Stimulated activated CD4-positive, alpha-beta T cell treated with anti-CD3 and anti-CD28 coated beads, Interleukin-15, amount 100 ng/mL, for 24 hours (primary cell): ENCODE measurements around the gene ARHGAP29.
A peak's percentile ranks its signal among the peaks of the same experiment; 100 is the strongest.

Experiments used
- DNase-seq: peaks from one replicate; pipeline ENCODE4 v3.0.0-alpha.2; 2020

The ARHGAP29 gene, protein sequence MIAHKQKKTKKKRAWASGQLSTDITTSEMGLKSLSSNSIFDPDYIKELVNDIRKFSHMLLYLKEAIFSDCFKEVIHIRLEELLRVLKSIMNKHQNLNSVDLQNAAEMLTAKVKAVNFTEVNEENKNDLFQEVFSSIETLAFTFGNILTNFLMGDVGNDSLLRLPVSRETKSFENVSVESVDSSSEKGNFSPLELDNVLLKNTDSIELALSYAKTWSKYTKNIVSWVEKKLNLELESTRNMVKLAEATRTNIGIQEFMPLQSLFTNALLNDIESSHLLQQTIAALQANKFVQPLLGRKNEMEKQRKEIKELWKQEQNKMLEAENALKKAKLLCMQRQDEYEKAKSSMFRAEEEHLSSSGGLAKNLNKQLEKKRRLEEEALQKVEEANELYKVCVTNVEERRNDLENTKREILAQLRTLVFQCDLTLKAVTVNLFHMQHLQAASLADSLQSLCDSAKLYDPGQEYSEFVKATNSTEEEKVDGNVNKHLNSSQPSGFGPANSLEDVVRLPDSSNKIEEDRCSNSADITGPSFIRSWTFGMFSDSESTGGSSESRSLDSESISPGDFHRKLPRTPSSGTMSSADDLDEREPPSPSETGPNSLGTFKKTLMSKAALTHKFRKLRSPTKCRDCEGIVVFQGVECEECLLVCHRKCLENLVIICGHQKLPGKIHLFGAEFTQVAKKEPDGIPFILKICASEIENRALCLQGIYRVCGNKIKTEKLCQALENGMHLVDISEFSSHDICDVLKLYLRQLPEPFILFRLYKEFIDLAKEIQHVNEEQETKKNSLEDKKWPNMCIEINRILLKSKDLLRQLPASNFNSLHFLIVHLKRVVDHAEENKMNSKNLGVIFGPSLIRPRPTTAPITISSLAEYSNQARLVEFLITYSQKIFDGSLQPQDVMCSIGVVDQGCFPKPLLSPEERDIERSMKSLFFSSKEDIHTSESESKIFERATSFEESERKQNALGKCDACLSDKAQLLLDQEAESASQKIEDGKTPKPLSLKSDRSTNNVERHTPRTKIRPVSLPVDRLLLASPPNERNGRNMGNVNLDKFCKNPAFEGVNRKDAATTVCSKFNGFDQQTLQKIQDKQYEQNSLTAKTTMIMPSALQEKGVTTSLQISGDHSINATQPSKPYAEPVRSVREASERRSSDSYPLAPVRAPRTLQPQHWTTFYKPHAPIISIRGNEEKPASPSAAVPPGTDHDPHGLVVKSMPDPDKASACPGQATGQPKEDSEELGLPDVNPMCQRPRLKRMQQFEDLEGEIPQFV

DNA sequence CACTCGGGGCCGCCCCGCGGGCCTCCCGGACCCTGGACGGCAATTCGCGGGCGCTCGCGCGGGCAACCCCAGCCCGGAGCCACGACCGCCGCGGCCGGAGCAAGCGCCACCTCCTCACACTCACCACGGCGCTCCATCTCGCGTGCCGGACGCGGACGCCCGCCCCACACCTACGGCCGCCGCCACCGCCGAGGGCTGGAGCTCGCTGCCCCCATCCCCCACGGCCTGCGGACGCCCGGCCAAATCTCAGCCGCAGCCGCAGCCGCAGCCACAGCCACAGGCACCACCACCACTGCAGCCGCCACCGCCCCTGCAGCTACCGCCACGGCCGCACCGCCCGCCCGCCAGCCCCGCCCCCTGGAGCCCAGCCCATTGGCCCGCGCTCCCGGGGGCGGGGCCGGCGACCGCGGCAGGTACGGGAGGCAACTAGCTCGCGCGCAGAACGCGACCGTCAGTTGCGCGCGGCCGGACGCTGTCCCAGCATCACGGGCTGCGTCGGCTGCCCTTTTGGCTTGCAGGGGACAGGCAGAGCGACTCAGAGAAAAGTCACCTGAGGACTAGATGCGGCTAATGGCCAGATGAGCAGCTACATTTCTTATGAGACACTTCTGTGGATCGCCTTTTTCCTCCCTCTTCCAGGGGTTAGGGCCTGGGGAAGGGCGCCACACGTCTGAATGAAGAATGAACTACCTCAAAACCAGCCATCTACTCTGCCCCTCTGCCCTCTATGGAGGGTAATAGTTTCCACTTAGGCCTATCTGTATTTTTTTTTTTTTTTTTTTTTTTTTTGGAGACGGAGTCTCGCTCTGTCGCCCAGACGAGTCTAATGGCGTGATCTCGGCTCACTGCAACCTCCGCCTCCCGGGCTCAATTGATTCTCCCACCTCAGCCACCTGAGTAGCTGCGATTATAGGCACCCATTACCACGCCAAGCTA is at the start of gene ARHGAP29:
Gene ARHGAP29, minus strand, starts transcription at position 294 of the 936 bp plus-strand sequence. CDS start 5,973 bp downstream, outside the sequence.
- peak; percentile 81 for DNase-seq

- DNase-seq: no peak
These were observed 49.6 kb upstream of the ARHGAP29 start for GRCh38 chr1:94286864-94287437.

DNA sequence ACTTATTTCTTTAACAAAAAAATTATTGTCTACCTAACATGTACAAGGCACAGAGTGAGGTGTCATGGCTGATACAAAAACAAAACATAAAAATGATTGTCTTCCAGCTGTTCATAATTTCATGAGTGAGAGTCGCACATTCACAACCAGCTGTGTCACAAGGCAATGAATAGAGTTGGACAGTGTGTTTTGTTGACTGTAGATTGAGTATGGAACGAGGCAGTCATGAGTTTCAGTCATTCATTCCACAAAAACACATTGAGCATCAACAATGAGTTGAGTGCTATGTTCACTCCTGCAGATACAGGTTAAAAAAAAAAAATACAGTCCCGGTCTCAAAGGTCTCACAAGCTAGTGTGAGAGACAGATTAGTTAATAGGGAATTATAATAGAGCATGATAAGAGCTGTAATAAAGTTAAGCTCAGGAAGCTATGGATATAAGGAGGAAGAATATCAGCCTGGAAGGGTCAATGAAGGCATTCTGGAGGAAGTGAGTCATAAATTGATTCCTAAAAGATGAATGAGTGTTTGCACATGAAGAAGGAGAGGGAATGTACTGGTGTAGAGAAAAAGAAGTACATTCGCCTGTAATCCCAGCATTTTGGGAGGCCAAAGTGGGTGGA is 47.8 kb upstream of the ARHGAP29 start:
- no peak for DNase-seq

- DNase-seq: no peak
These were observed 47.1 kb upstream of the ARHGAP29 start for GRCh38 chr1:94284476-94284875.

DNA sequence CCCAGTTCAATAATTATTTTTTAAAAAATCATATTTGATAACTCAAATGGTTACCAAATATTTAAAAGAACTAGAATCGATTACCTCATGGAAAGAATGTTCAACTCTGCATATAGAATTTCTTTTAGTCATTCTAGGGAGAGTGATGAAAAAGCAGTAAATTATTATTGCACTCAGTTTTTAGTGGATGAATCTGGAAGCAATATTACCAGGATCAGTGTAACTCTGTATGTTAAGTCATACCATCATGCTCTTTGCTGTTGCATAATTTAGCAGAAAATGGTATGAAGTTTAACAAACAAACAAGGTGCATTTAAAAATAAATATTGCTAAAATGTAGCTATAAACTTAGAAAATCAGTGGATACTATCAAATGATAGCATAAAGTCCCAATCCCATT is 46.1 kb upstream of the ARHGAP29 start:
- no peak for DNase-seq

GRCh38 chr1:94282143-94282711 is 44.8 kb upstream of the ARHGAP29 start:
- DNase-seq: no peak

DNA sequence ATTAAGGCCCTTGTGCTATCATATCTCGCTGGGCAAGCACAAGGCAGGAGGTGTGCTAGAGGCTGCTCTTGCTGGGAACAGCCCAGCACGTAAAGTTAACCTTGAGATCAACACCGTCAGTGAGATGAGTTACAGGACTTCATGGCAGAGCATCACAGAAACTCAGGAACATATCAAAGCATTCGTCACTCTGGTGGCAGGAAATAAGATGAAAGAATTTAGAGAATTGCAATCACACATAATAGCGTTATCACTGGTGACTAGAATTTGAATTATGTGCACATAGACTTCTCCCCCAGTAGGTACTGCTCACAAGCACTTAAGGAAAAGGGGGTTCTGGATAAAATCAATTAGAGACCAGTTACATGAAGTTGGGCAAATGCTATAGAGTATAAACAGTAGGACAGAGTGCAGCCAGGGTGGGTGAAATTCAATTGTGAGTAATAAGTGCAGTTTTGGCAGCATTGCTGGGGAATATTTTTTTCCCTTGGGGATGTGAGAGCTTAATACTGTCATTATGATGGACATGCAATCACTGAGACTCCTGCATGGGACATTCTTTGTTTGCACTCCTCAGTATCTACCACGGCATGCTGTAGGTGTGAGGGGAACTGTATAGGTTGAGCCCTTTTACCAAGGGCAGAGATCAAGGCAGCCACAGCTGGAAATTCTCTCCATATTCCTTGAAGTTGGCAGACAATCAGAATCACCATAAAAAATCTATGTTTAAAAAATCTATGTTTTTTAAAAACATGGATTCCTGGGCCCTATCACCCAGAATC is 44.2 kb upstream of the ARHGAP29 start:
- no peak for DNase-seq

DNA sequence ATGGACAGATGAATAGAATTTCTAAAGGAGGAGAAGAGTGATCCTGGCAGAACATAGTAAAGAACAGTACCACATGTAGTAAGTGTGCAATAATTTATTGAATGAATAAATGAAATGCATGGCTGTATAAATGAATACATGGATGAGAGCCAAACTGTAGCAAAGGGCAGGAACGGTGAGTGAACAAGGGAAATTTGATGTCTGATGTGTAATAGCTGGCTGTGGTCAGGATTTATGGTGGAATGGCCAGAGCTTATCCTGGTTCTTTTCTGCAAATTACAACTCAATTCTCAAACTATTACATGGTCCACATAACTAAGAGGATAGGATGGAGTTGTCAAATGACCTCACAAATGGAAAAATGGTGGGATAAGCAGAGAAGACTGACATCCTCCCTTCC is 43.2 kb upstream of the ARHGAP29 start:
- DNase-seq: no peak

- no peak for DNase-seq
These were observed 42.1 kb upstream of the ARHGAP29 start for GRCh38 chr1:94279462-94279861.

DNA sequence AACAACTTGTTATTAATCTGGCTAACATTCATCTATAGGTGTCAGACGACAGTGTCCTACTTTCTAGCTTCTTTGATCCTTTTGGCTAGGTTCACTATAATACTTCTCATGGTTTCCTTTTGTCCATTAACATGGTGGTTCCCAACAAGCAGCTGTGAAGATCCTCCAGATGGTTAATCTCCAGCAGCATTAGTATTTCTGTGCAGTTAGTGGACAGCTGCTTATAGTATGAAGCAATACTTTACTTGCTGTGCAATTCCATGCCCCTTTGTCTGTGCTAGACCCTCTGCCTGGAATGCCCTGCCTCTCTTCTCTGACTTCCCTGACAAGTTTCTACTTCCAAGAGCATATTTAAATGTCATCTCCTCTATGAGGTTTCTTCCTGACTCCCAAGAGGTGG is 41.7 kb upstream of the ARHGAP29 start:
- no peak for DNase-seq

DNA sequence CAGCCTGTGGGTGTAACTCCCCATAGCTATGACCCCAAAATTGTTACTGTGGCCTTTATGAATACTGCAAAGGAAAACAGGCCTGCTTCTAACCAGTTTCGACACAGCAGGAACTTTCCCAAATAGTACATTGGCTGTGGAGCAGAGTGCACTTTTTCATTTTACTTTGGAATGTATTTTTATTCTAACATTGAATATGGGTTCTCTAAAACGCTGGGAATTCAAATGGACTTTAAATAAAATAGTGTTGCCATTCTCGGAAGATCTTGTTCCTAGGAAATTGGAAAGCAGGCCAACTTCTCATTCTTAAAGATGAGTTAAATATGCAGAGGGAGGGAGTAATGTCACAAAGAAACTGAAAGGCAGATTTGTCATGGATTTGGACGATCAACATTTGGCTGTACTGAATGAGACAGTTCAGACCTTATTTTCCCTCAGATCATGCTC is 39.6 kb upstream of the ARHGAP29 start:
- no peak for DNase-seq

GRCh38 chr1:94275083-94275482 is 37.7 kb upstream of the ARHGAP29 start:
- DNase-seq: no peak

DNA sequence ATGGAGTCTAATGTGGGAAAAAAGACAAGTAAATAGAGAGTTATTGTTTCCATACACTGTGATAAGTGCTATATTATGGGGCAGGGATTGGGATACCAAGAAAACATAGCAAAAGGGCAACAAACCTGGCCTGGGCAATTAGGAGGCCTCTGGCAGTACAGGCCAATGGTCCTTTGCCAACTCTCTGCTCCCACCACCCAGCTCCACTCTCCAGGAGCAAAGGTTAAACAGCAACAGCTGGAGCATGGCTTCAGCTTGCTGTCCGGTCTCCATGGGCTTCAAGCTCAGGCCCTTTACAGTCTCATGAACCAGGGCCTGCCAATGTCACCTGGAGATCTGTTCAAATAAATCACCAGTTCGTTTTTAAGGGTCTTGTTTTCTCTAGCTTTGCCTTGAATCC is 37.2 kb upstream of the ARHGAP29 start:
- no peak for DNase-seq

GRCh38 chr1:94273111-94273510 is 35.7 kb upstream of the ARHGAP29 start:
- no peak for DNase-seq

DNA sequence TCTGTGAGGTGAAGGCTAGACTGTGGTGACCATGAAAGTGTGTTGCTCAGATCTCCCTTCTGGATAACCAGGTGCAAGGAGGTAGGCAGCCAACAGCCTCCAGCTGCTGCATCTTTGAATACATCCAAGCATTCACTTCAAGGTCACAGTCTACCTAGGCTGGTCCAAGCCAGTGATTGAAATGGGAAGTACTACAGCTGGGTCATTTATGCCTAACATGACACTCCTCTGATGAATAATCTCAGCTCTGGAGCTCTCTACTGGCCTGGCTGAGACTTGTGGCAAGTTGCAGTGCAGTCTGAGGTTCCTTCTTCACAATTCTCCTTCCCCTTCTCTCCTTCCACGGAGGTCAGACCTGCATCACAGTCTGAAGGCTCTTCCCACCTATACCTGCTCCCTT is 35.0 kb upstream of the ARHGAP29 start:
- no peak for DNase-seq

DNA sequence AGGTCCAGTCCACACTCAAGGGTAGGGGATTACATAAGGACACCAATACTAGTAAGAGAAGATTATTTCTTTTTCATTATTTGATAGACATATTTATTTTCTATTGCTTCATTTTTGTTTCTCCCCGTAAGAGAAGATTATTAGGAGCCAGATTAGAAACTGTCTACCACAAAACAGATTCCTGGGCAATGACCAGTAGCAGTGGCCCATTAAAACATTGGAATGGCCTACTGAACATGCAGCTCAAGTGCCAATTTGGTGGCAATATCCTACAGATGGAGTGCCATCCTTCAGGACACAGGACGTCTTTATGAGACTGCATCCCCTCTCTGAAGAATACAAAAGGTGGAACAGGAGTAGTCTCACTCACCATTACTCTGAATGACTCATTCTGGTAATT is 34.0 kb upstream of the ARHGAP29 start:
- no peak for DNase-seq

DNA sequence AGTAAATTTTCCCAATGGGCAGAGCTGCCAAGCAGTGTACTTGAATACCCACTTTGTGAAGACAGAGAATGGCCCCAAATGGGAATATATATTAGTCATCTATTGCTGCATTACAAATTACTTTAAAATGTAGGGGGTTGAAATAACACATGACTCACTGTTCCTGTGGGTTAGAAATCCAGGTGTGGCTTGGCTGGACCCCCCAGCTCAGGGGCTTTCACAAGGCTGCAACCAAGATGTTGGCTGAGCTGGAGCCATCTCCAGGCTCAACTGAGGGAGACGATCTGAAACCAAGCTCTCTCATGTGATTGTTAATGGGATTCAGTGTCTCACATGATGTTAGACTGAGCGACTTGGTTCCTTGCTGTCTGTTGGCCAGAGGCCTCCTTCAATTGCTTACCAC is 33.4 kb upstream of the ARHGAP29 start:
- no peak for DNase-seq

GRCh38 chr1:94269921-94270320 is 32.5 kb upstream of the ARHGAP29 start:
- no peak for DNase-seq

DNA sequence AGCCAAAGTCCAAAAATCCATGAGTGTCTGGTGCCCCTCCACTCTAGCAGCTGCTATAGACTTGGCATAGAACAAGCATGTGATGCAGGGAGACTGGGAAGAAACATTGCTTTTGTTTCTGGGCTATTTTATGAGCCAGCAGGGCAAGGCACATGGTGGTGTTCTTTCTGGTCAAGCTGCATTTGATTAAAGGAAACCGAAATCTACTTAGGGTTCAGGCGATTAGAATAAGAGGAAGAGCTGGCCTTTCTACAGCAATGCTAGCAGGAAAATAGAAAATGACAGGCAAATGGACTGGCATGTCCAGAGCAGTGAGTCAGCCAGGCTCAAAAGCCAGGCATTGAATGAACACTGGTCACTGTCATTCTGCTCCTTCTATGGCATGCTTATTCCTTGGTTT is 28.5 kb upstream of the ARHGAP29 start:
- DNase-seq: no peak

- no peak for DNase-seq
These were observed 27.6 kb upstream of the ARHGAP29 start for GRCh38 chr1:94265011-94265422.
